ENCODE measurements around the gene ZNF687.

ZNF687 gene

DNA sequence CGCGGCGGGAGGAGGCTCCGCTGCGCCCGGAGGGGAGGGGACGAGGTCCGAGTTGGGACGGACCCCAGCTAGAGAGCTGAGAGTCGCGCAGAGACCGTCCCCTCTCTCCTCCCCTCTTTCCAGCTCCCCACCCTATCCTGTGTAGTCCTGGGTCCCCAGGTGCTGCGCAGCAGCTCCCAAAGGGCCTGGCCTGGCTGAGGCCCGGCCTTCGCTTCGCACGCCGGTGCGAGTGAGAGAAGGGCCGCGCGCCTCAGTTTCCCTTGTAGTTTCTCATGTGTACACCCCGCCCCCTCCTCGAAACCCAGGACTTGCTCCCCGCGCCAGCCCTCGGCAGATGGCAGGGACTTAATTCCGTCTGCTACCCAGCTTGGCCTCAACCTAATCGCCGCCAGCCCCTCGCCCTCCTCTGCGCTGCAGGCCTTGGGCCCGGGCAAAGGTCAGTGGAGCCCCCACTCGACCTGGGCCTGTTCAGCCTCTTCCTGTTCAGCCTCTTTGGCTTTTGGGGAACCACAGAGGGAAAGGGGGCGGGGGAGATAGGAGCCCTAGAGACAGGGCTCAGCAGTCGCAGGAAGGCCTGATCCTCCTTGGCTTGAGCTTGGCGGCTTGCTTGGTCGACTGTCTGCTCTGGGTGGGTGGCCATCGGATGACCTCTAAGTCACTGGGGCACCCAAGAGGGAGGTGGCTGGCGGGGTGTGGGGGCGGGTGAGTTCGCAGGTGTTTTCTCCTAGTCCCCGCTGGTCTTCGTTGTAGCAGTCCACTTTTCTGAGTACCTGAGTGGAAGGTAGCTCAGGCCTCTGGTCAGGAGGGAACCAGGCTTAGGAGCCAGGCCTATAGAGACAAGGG is 1.0 kb downstream of the ZNF687 start:
- peak; percentile 26 for DNase-seq

DNA sequence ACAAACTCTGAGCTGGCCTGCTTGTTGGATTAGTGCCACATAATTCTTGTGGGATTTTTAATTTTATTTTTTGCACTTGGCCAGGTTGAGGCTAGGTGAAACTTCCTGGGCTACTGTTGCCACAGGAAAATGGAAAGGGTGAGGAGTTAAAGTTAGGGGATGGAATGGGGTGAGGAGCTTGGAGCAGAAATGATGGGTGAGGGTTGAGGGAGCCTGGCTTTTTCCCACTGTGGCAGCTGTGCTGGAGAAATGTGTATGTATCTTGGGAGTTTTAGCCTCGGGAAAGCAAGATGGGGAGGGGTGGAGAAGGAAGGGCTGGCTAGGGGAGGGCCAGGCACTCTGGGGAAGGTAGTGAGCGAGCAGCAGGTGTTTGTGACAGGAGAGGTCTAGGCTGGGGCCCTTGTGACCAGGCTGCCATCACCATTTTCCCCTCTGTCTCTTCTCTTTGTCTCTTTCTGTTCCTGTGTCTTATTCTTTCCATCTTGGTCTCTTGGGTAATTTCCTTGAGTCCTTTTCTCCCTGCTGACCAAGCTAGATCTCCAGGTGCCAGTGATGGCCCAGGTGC is 2.0 kb downstream of the ZNF687 start:
- DNase-seq, result no peak

DNA sequence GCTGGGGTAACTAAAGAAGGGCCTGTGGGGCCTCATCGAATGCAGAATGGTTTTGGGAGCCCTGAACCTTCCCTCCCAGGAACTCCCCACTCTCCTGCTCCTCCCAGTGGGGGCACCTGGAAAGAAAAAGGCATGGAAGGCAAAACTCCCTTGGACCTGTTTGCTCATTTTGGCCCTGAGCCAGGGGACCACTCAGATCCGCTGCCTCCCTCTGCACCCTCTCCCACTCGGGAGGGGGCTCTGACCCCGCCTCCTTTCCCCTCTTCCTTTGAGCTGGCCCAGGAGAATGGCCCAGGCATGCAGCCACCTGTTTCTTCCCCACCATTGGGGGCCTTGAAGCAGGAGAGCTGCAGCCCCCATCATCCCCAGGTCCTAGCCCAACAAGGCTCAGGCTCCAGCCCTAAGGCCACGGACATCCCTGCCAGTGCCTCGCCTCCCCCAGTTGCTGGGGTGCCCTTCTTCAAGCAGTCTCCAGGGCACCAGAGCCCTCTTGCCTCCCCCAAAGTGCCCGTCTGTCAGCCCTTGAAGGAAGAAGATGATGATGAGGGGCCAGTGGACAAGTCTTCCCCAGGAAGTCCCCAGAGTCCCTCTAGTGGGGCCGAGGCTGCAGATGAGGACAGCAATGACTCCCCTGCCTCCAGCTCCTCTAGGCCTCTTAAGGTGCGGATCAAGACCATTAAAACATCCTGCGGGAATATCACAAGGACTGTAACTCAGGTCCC is 4.7 kb downstream of the ZNF687 start:
- DNase-seq, result no peak

DNA sequence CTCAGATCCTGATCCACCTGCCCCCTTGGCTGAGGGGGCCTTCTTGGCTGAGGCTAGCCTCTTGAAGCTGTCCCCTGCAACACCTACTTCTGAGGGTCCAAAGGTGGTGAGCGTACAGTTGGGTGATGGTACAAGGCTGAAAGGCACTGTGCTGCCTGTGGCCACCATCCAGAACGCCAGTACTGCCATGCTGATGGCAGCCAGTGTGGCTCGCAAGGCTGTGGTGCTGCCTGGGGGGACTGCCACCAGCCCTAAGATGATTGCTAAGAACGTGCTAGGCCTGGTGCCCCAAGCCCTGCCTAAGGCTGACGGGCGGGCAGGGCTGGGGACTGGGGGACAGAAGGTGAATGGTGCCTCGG is 5.2 kb downstream of the ZNF687 start:
- no peak for DNase-seq

DNA sequence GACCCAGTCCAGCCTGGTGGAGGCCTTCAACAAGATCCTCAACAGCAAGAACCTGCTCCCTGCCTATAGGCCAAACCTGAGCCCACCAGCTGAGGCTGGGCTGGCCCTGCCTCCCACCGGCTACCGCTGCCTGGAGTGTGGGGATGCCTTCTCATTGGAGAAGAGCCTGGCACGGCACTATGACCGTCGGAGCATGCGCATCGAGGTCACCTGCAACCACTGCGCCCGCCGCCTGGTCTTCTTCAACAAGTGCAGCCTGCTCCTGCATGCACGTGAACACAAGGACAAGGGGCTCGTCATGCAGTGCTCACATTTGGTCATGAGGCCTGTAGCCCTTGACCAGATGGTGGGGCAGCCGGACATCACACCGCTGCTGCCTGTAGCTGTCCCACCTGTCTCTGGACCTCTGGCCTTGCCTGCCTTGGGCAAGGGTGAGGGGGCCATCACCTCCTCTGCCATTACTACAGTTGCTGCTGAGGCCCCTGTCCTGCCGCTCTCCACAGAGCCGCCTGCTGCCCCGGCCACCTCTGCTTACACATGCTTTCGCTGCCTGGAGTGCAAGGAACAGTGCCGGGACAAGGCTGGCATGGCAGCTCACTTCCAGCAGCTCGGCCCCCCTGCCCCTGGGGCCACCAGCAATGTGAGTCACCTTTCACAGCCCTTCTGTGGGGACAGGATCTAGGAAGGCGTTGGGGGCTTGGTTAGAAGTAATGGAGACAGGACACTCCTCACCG is 5.8 kb downstream of the ZNF687 start:
- no peak for DNase-seq

- no peak for DNase-seq
These were observed 6.4 kb downstream of the ZNF687 start for GRCh38 chr1:151288502-151288901.

DNA sequence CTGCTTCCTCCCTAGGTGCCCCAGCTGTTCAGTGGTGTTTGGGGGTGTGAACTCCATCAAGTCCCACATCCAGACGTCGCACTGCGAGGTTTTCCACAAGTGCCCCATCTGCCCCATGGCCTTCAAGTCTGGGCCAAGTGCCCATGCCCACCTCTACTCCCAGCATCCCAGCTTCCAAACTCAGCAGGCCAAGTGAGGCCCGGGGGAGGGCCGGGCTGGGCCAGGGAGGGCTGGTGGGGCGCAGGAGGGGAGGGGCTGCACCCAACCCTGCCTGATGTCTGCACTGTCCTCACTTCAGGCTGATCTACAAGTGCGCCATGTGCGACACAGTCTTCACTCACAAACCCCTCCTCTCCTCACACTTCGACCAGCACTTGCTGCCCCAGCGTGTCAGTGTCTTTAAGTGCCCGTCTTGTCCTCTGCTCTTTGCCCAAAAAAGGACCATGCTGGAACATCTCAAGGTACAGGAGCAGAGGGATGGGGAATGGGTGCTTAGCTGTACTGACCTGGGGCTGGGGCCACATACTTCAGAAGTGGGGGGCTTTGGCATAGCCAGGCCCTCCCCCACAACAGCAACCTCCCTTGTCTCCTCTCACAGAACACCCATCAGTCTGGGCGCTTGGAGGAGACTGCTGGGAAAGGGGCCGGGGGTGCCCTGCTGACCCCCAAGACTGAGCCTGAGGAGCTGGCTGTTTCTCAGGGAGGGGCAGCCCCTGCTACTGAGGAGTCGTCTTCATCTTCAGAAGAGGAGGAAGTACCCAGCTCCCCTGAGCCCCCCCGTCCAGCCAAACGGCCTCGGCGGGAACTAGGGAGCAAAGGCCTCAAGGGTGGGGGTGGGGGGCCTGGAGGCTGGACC is 7.2 kb downstream of the ZNF687 start:
- no peak for DNase-seq

- DNase-seq, result no peak
These were observed 8.1 kb downstream of the ZNF687 start for GRCh38 chr1:151289991-151290708.

DNA sequence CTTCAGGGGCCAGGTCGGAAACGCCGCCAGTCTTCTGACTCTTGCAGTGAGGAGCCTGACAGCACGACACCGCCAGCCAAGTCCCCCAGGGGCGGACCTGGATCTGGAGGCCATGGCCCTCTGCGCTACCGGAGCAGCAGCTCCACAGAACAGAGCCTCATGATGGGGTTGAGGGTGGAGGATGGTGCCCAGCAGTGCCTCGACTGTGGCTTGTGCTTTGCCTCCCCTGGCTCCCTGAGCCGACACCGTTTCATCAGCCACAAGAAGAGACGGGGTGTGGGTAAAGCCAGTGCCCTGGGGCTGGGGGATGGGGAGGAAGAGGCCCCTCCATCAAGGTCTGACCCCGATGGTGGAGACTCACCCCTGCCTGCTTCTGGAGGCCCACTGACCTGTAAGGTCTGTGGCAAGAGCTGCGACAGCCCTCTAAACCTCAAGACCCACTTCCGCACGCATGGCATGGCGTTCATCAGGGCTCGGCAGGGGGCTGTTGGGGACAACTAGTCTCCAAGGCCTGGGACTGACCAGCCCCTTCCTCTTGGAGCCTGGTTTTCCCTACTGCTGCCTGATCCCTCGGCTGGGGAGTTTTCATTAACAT is 8.7 kb downstream of the ZNF687 start:
- no peak for DNase-seq

GRCh38 chr1:151292207-151293030 is 10.3 kb downstream of the ZNF687 start:
- no peak for DNase-seq

DNA sequence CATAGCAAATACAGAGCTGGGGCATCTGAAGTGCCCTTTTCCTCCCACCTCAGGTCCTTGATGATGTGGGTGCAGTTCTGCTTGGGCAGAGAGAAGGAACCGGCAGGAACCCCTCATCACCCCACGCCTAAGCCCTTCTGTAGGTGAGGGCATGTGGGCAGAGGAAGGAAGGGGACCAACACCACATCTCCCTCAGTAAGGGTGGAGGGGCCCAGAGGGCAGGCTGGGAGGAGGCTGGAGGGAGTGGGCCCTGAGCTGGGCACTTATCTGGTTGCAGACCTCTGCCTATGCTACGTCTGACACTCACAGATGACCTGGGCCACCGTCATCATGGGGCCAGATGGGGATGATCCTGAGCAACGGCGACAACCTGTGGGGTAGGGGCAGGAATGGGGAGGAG is 11.0 kb downstream of the ZNF687 start:
- DNase-seq, result no peak

GRCh38 chr1:151294742-151295462 is 12.8 kb downstream of the ZNF687 start:
- no peak for DNase-seq

DNA sequence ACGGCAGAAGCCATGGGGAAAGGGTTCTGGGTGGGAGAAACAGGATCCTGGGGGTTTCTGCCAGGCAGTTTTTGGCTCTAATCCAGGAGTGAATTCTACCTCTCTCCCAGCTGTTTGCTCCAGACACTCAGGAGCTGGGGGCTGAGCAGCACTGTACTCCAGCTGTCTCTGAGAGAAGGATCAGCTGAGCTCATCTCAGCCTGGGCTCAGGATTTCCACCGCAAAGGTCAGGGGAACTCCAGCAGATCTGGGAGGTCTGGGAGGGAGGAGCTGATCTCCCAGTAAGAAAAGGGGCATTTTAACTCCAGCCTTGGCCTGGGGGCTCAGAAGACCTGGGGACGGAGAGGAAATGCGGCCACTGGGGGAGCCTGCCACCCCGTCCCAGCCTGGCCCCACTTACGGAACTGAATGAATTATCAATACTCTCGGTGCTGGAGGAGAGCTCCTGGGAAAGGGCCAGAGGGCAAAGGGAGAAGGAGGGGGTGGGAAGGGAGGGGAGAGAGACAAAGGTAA is 27.8 kb downstream of the ZNF687 start:
- DNase-seq, result no peak

GRCh38 chr1:151311011-151311410 is 28.9 kb downstream of the ZNF687 start:
- no peak for DNase-seq

- peak; percentile 79 for DNase-seq
These were observed 29.7 kb downstream of the ZNF687 start for GRCh38 chr1:151311589-151312331.

GRCh38 chr1:151312411-151312810 is 30.3 kb downstream of the ZNF687 start:
- DNase-seq, result no peak

GRCh38 chr1:151312826-151313225 is 30.7 kb downstream of the ZNF687 start:
- DNase-seq, result no peak

DNA sequence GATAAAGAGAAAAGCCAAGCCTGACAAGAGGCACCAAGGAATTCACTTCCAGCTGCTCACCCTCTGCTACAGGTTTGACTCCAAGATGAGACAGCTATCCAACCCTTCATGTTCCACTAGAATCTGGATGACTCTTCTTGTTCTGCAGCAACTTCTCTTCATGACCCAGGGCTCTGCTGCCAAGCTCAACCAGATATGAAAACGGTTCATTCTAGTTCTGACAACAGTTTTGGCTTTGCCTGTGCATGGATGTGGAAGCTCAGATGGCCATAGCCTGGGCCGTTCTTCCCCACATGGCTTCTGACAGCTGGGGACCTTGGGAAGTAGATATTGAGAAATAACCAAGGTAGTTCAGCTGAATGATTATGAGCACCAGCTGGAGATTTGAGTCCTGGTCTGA is 31.4 kb downstream of the ZNF687 start:
- DNase-seq, result no peak
